ENCODE results near the gene CCR6. TPM values are rescaled to one million over a fixed set of nuclear protein-coding genes. Genes with fewer than 3 reads are reported as not detected.

Gene CCR6
- total RNA-seq, 4 donors from 2014 or later, result 0.23 to 2.4 (median 0.57) TPM; not detected in 1

DNA sequence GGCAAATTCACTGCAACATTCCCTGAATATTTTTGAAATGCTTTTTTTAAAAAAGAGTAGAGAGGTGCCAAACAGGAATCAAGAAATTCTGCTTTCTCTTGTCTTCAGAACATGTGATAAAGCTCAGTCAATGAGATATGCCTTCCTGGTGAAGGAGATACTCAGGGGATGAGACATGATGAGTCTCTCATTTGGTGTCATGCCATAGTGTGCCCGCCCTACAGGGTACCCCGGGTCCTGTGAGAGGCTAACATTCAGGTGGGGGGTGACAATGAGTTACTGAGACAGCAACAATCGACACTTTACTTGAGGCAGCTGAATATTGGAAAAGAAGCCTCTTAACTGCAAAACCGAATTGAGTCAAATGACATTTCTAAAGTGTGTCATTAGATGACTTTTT is 6.7 kb downstream of the CCR6 start:
- Histone ChIP-seq H3K9me3 (no peaks in the 10 kb centered on the region), H3K4me1 (no peaks in the 10 kb centered on the region), H3K36me3 (no peaks in the 10 kb centered on the region), H3K27ac (no peak overlapping the region), H3K27me3 (no peaks in the 10 kb centered on the region), H3K4me3 (no peak overlapping the region)
- intact Hi-C loops (cut with DNase I), result no loop called here
- WGBS, 2 donors, result 71 to 75% methylated on average over 4 of the region's 4 CpGs
- no peak for TF ChIP-seq CTCF (IDR thresholded peaks at IDR 0.05)
- TF ChIP-seq POLR2A (IDR thresholded peaks at IDR 0.05), result no peak
- DNase-seq, result no peak

- H3K4me3 ChIP-seq, result no peak overlapping the region
- DNase-seq, result no peak
- no peaks in the 10 kb centered on the region for H3K4me1 ChIP-seq
- TF ChIP-seq CTCF (IDR thresholded peaks at IDR 0.05) (no peak), POLR2A (IDR thresholded peaks at IDR 0.05) (no peak)
- WGBS, 2 donors, result 61 to 65% methylated on average over 6 of the region's 6 CpGs
- no peaks in the 10 kb centered on the region for H3K9me3 ChIP-seq
- peak overlapping the region in 1 of 4 donors; percentile 21 for H3K27ac ChIP-seq
- no peaks in the 10 kb centered on the region for H3K27me3 ChIP-seq
- no peaks in the 10 kb centered on the region for H3K36me3 ChIP-seq
- intact Hi-C loops (cut with DNase I), result no loop called here
Observed at GRCh38 chr6:167130008-167130677, 7.2 kb downstream of the CCR6 start.

DNA sequence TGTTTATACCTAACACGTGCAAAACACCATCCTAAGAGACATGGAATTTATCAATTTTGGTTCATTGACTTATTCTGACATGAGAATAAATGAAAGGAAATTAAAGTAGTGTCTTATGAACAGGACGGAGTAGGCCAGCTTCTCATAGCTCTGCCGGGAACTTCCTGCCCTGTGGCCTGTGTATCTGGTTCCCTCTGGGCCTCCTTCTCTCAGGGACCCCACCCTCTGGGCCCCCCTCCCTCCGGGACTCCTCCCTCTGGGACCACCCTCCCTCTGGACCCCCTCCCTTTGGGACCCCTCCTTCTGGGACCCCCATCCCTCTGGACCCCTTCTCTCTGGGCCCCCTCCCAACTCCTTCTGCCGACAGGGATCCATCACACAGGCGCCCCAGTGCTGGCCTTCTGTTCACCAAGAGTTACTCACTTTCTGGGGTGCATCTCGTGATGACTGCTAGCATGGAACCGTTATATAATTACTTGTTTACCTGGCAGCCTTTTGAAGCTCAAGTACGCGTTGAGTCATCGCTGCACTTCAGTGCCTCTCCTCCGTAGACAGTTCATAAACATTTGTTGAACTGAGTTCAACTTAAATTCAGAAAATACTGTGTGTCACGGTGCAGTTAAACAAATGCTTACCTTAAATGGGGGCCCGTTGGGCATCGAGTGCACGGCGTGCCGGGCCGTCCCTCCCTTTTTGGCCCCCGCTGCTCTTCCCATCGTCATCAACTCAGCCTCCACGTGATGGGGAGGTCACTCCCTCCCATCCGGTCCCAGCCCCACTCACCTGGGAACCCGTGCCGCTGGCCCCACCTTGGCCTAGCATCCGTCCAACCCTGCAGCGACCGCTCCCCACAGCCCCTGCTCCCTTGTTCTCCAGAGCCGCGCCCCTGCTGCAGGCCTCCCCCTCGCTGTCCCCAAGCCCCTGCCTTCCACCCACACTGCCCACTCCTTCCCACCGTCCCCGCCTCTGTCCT is 8.1 kb downstream of the CCR6 start:
- Histone ChIP-seq H3K4me3 (no peak overlapping the region), H3K4me1 (no peaks in the 10 kb centered on the region), H3K27ac (no peak overlapping the region), H3K9me3 (no peaks in the 10 kb centered on the region), H3K36me3 (no peaks in the 10 kb centered on the region), H3K27me3 (no peaks in the 10 kb centered on the region)
- DNase-seq, result no peak
- TF ChIP-seq CTCF (IDR thresholded peaks at IDR 0.05), result no peak
- TF ChIP-seq POLR2A (IDR thresholded peaks at IDR 0.05), result no peak
- intact Hi-C loops (cut with DNase I), result no loop called here
- WGBS, 2 donors, result 62 to 70% methylated on average over 31 to 33 of the region's 33 CpGs

- H3K27me3 ChIP-seq, result peaks cover 0 to 4% (median 0%) of the 10 kb centered on the region in 4 donors
- TF ChIP-seq CTCF (IDR thresholded peaks at IDR 0.05) (no peak), POLR2A (IDR thresholded peaks at IDR 0.05) (no peak)
- no peak for DNase-seq
- no peaks in the 10 kb centered on the region for H3K36me3 ChIP-seq
- H3K27ac ChIP-seq, result no peak overlapping the region
- H3K4me3 ChIP-seq, result no peak overlapping the region
- WGBS, 2 donors, result 83 to 86% methylated on average over 23 of the region's 23 CpGs
- no peaks in the 10 kb centered on the region for H3K9me3 ChIP-seq
- intact Hi-C loops (cut with DNase I), result no loop called here
- H3K4me1 ChIP-seq, result no peaks in the 10 kb centered on the region
Observed at GRCh38 chr6:167134448-167135328, 11.8 kb downstream of the CCR6 start.
